HG02884 (cell line): ENCODE data around the gene BUD23.
"Not testable (repeated sequence)": the region's sequence is repeated elsewhere in the genome, so short reads cannot be mapped to it uniquely, and the experiment has no call there.

Experiments used
- ATAC-seq: cut with Tn5 transposase; IDR thresholded peaks from one replicate; pipeline ENCODE4 v1.9.1; 2021; ENCODE audit warnings: mild to moderate bottlenecking, moderate library complexity; ENCODE audit not compliant: unreplicated experiment

BUD23 gene

GRCh38 chr7:73668103-73668885 is 15.1 kb upstream of the BUD23 start:
- ATAC-seq, result peak; percentile 15

GRCh38 chr7:73668886-73669230 is 14.5 kb upstream of the BUD23 start:
- ATAC-seq, result no peak

- ATAC-seq, result no peak
Observed at GRCh38 chr7:73669288-73669701, 14.1 kb upstream of the BUD23 start.

- ATAC-seq, result no peak
Observed at GRCh38 chr7:73669858-73670385, 13.5 kb upstream of the BUD23 start.

- no peak for ATAC-seq
Observed at GRCh38 chr7:73671322-73671661, 12.1 kb upstream of the BUD23 start.

- no peak for ATAC-seq
Observed at GRCh38 chr7:73671857-73672445, 11.4 kb upstream of the BUD23 start.

GRCh38 chr7:73674468-73675124 is 8.8 kb upstream of the BUD23 start:
- no peak for ATAC-seq

GRCh38 chr7:73676062-73676461 is 7.3 kb upstream of the BUD23 start:
- not testable (repeated sequence) for ATAC-seq

- no peak for ATAC-seq
Observed at GRCh38 chr7:73678862-73679261, 4.5 kb upstream of the BUD23 start.

- no peak for ATAC-seq
Observed at GRCh38 chr7:73679709-73680108, 3.7 kb upstream of the BUD23 start.

- no peak for ATAC-seq
Observed at GRCh38 chr7:73680501-73680900, 2.9 kb upstream of the BUD23 start.

GRCh38 chr7:73681031-73681430 is 2.4 kb upstream of the BUD23 start:
- no peak for ATAC-seq

- ATAC-seq, result no peak
Observed at GRCh38 chr7:73682745-73683055, 697 bp upstream of the BUD23 start.

- no peak for ATAC-seq
Observed at GRCh38 chr7:73683788-73684693, 644 bp downstream of the BUD23 start.

GRCh38 chr7:73685311-73685710 is 1.9 kb downstream of the BUD23 start:
- ATAC-seq, result no peak

GRCh38 chr7:73688288-73688687 is 4.9 kb downstream of the BUD23 start:
- ATAC-seq, result no peak

- no peak for ATAC-seq
Observed at GRCh38 chr7:73690646-73691045, 7.2 kb downstream of the BUD23 start.

- no peak for ATAC-seq
Observed at GRCh38 chr7:73696372-73696771, 13.0 kb downstream of the BUD23 start.

- no peak for ATAC-seq
Observed at GRCh38 chr7:73698410-73698809, 15.0 kb downstream of the BUD23 start.

- no peak for ATAC-seq
Observed at GRCh38 chr7:73699370-73700068, 16.1 kb downstream of the BUD23 start.

- ATAC-seq, result no peak
Observed at GRCh38 chr7:73700069-73700423, 16.6 kb downstream of the BUD23 start.
